ENCODE data around the gene AMOTL2.
A peak's percentile ranks its signal among the peaks of the same experiment; 100 is the strongest.

AMOTL2 gene

DNA sequence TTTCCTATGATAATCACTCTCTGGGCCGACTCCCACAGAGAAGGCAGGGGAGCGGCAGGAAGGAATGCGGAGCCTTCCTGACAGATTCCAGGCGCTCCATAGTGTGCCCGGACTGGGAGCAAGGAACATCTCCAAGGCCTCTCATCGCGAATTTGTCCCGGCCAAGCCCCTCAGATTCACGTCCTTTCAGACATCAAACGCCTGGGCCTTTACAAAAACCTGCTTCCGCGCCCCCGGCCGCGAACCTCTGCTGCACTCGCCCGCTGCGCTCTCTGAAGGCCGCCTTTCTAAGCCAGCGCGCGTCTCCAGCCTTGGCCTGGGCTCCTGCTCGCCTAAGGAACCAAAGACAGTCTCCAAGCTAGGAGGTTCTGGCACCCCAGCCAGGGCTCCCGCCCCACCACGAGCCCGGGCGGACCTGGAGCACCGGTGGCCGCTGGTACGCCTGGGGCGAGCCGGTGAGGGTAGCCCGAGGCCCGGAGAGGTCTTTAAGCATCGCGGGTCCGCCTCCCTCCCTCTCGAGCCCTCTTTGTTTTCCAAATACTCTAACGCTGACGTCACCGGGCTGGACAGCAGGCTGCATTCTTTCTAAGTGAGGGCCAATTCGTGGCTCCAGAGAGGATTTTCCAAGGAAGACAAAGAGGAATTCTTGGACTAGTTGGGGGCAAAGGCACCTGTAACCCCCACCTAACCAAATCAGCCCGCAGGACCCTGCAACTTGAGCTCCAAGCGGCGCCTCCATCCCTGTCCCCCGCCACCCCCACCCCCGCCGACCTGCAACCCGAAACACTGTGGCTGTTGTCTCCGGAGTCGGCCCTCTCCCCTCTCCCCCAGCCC is 759 bp downstream of the AMOTL2 start:
- Mint-ChIP-seq H3K27ac (no peak overlapping the region), H3K27me3 (peaks cover 84% of the 10 kb centered on the region), H3K4me1 (peaks cover 16% of the 10 kb centered on the region), H3K9me3 (no peaks in the 10 kb centered on the region), H3K4me3 (peak overlapping the region; percentile 73 to 81)
- ATAC-seq, result no peak
- DNase-seq, result no peak

DNA sequence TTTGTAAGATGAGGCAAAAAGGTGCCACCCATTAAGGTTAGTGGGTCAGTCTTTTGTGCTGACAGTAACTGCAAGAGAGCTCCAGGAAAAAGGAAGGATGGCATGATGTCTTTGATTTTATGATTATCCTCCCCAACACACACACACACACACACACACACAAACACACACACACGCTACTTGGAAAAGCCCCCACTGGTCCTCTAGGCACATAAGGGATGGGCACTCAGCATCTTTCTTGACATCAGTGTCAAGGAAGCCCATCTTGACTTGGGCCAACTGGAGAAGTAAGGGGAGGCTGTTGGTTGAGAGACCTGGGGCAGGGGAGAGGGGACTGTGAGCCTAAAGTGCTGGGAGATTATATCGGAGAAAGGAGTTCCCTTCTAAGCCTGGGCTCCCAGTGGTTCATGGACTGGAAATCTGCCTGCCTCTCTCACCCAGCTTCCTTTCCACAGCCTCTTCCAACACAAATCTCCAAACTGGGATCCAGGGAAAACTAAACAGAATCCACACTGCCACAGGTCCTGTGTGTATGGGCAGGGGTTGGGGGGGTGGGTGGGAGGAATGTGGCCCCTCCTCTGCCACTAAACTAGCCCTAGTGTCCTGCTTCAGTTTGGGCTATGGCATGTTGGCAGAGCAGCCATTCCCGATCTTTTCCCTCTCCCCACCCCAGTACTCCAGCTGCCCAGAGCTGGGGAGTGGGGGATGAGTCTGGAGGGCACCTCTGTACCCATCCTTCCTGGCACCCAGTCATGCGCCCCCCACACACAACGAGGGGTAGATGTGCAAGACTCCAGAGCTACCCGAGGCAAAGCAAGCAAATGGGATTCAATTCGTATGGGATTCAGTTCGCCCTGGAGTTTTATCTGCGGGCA is 1.6 kb downstream of the AMOTL2 start:
- Mint-ChIP-seq H3K9me3 (no peaks in the 10 kb centered on the region), H3K4me3 (no peak overlapping the region), H3K27ac (no peak overlapping the region), H3K27me3 (peaks cover 75% of the 10 kb centered on the region), H3K4me1 (peaks cover 16% of the 10 kb centered on the region)
- ATAC-seq (no peak), DNase-seq (no peak)

DNA sequence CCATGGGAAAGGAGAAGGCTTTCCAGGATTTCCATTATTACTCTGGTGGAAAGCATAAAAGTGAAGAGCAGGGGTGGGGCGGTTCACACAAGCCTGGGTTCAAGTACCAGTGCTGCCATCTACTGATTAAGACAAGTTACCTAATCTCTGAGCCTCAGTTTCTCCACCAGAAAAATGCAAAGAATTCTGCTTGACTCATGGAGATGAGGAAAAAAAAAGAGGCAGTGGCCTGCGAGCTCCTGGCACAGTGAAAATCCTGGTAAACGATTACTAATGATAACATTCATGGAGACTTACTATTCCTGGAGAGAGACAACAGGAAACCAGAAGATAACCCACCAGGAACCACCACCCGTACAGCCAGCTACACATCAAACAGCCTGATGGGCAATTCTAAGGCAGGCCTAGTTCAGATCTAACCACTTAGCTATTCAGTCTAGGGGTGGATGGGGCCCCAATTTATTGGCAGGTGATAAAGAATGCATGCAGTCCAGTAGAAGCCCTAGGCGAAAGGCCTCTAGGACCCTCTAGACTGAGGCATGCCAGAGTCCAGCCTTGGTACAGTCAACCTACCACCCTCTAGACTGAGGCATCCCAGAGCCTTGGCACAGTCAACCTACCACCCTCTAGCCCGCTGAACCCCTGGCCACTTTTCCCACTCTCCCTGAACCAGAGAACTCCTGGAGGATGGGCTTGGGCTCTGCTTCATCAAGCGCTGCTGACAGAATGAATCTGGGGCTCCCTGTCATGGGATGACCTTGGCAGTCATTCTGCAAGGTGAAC is 2.5 kb downstream of the AMOTL2 start:
- H3K27ac Mint-ChIP-seq, result no peak overlapping the region
- DNase-seq, result no peak
- H3K27me3 Mint-ChIP-seq, result peaks cover 66% of the 10 kb centered on the region
- H3K9me3 Mint-ChIP-seq, result no peaks in the 10 kb centered on the region
- peaks cover 16% of the 10 kb centered on the region for H3K4me1 Mint-ChIP-seq
- no peak for ATAC-seq
- no peak overlapping the region for H3K4me3 Mint-ChIP-seq

DNA sequence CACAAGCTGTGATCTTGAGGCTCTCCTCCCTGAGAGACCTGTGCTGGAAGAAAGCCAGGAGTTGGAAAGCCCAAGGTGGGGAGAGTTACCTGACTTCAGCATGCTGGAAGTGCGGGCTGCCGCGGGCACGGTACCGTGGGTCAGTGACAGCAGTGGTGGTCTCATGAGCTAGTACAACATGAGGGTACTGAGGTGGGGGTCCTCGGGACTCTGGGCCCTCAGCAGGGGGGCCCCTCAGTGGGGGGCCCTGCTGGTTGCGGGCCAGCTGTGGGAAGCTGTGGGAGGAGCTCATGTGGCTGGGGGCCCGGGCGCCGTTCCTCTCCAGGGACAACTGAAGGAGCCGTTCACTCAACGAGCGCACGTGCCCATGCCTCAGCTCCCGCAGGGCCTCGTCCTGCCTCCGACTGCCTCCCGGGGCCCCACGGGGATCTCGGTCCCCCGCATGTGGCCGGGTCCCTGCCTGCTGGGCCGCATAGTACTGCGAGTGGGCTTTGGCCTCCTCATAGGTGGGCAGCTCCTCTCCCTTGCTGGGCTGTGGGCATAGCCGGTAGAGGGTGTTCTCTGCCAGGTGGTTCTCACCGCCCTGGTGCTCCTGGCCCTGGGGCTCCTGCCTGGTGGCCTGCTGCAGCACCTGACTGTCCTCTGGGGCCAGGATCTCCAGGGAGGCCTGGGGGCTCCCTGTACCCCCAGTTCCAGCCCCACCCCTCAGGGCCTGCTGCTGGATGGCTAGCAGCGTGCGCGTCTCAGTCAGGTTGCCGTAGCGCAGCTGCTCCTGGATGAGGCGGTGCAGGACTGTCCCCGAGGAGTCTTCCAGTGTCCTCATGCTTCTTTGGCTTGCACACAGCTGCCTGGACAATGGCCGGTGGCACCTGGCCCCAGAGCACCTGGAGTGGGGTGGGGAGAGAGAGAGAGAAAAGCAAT is 3.4 kb downstream of the AMOTL2 start:
- no peak overlapping the region for H3K4me3 Mint-ChIP-seq
- H3K9me3 Mint-ChIP-seq, result no peaks in the 10 kb centered on the region

DNA sequence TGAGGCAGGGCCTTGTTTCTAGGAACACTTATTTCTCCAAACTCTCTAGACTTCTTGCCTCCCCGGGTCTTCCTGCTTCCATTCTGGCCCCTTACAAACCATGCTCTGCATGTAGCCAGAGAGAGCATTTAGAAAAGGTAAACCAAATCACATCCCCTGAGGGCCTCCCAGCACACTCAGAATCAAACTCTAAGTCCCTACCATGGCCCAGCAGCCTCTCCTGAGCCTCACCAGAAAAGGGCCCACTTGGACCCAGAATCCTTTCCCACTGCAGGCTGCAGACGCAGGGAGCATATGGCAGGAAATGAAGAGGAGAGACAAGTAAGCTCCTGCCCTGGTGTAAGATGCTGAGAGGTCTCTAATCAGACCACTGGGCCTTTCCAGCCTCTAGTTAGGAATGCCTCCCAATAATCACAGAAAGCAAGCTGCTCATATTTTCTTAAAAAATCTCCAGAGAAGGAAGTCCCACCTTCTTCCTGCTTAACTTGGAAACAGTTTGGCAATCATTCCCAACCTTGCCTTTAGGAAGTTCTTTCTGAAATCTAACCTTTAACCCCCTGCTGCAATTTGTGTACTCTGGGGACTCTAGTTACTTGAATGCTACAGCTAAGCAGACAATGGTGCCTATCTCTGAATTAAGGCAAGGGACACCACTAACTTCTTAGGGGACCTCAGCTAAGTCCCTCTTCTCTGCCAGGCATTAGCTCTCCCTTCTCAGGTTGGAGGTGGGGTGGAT is 4.2 kb downstream of the AMOTL2 start:
- no peak overlapping the region for H3K4me3 Mint-ChIP-seq
- peaks cover 17% of the 10 kb centered on the region for H3K4me1 Mint-ChIP-seq
- ATAC-seq (no peak), DNase-seq (no peak)
- H3K27ac Mint-ChIP-seq, result no peak overlapping the region
- H3K27me3 Mint-ChIP-seq, result peaks cover 55% of the 10 kb centered on the region
- no peaks in the 10 kb centered on the region for H3K9me3 Mint-ChIP-seq

More for the DNA sequence above, 3.4 kb downstream of the AMOTL2 start:
- Mint-ChIP-seq H3K4me1 (peaks cover 16% of the 10 kb centered on the region), H3K27me3 (peaks cover 57% of the 10 kb centered on the region), H3K27ac (no peak overlapping the region)
- ATAC-seq (no peak), DNase-seq (no peak)

DNA sequence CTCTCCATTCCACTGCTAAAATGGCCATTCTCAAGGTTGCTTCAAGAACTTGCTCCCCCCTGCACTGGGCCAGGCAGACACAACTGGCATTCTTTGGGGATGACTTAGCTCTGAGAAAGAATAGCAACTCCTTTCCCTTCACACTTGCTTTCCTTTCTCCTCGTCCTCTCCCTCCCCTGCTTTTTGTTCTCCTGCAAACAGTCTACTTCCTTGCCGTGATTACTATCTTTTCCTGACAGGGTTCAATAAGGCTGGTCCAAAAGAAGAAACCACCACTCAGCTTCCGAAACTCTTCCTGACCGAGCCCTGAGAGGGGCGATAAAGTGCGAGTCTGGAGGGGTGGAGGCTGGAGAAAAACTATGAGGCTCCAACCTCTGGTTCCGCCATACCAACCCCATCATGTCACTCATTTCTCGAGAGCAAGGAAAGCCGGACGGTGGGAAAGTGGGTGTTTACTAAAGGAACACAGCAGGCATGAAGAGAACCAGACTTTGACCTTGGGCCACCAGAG is 5.0 kb downstream of the AMOTL2 start:
- peaks cover 17% of the 10 kb centered on the region for H3K4me1 Mint-ChIP-seq
- DNase-seq, result no peak
- peaks cover 55% of the 10 kb centered on the region for H3K27me3 Mint-ChIP-seq

DNA sequence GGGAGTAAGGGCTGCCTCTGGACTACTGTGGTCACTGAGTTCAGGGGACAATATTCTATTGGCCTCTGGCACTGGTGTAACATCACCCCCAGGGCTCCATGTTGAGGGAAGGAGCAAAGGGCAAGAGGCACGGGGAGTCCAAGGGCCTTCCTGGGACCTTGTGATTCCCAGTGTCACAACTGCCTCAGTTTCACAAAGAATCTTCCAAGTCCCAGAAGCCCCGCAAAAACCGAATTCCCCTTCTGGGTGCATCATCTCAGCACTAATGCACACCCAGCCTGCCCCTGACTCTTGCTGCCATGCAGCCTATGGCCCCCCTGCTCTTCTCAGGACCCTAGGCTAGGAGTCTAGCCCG is 5.5 kb downstream of the AMOTL2 start:
- Mint-ChIP-seq H3K9me3 (no peaks in the 10 kb centered on the region), H3K4me1 (peaks cover 18% of the 10 kb centered on the region), H3K27me3 (peaks cover 54% of the 10 kb centered on the region), H3K4me3 (no peak overlapping the region), H3K27ac (no peak overlapping the region)
- no peak for ATAC-seq
- DNase-seq, result no peak

More for the DNA sequence above, 5.0 kb downstream of the AMOTL2 start:
- H3K4me3 Mint-ChIP-seq, result no peak overlapping the region
- no peak for ATAC-seq
- H3K9me3 Mint-ChIP-seq, result no peaks in the 10 kb centered on the region
- peak overlapping the region in 1 of 2 donors; percentile 60 for H3K27ac Mint-ChIP-seq

DNA sequence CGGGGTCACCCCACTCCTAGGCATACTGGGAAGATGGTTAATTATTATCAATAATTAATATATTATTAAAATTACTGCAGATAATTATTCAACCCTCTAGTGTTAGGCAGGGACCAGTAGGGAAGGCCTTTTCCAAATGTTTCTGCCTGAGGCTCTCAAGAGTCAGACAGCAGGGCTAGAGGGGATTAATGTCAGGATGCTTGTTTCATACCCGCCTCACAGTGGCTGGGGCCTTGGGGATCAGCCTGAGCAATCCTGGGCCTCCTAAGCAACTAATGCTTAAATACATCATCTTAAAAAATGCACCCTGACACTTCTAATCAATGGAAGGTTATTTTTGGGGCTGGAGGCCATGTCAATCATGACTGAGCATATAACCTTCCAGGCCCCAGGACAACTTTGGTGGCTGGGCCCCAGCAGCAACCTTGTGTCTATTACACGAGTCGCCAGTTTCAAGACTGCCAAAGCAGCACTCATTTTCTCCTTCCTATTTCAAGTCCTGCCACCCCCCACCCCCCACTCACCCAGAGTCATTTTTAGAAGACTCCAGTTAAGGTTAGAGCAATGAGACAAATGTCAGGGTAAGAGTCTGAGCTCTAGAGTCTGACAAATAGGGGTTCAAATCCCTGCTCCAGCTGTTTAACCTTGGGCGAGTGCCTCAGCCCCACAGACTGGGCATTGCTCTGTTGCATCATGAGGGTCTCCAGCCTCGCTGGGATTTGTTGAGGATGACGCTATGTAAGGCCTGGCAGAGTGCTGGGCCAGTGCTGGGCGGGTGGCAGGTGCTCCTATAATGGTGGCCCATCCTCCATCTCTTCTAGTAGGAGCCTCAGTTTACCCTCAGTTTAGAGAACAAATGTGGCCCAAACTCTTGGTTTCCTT is 6.1 kb downstream of the AMOTL2 start:
- ATAC-seq, result no peak
- Mint-ChIP-seq H3K4me1 (peaks cover 24% of the 10 kb centered on the region), H3K27ac (no peak overlapping the region), H3K27me3 (peaks cover 54% of the 10 kb centered on the region), H3K9me3 (no peaks in the 10 kb centered on the region), H3K4me3 (no peak overlapping the region)
- no peak for DNase-seq

DNA sequence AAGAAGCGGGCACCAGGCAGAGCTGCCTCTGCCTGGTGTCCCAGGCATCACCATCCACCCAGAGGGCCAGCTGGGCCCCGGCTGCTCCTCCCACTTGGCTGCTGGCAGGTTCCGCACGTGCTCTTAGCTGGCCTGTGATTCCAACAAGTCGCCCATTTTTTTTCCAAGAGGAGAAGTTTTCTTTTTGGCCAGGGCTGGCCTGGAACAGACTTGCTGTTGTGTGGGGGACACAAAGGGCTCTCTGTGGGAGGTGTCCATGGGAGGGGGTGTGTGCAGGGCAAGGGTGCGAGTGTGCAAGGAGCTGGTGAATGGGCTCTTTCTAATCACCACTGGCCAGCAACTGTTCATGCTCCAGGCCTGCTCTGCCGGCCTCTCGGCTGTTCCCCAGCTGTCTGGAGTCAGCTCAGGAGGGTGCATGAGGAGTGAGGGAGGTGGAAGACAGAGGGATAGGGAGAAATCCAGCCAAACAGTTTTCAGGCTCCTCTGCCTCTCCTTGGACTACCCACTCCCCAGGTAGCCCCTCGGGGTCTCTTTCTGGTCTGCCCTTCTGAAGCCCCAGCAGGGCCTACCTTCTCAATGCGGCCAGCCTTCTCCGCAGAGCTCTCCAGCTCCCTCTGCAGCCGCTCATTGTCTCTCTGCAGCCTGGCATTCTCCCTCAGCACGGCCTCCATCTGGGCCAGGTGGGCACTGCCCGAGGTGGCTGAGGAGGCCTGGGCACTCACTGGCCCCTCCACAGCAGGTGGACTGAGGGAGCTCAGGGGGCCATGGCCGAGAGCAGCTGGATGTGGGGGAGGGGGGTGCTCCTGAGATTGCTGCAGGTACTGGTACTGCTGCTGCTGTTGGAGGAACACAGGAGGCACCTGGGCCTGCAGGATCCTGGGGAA is 7.1 kb downstream of the AMOTL2 start:
- Mint-ChIP-seq H3K27me3 (peaks cover 47% of the 10 kb centered on the region), H3K27ac (no peak overlapping the region), H3K4me1 (peaks cover 27% of the 10 kb centered on the region), H3K4me3 (no peak overlapping the region), H3K9me3 (no peaks in the 10 kb centered on the region)
- no peak for DNase-seq
- no peak for ATAC-seq

DNA sequence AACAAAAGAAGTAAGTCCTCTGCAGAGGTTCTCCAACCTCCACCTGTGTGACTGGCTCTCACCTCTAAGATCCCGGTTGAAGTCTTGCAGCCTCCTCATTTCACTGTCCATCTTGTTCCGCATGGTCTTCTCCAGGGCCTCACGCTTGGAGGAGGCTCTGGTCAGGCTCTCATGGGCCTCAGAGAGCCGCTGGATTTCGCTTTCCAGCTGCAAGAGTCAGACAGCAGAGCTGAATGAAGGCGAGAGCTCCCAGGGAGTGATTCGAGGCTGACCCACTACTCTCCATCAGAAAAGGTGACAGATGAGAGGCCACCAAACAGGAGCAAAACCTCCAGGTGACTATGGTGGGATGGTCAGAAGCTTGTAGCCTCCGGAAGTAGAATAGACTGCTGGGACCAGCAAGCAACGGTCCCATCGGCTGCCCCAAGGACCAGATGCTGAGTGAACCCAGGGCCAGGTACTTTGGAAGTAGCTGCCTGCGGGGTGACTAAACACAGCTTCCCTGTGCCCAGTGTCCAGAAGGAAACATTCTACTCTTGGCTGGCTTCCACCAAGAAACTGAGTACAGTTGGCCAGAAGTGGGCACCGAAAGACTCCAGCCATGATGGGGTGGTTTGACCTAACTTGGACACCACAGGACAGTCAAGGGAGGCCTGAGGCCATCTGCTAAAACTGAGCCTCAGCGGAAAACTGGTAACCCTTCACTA is 7.9 kb downstream of the AMOTL2 start:
- Mint-ChIP-seq H3K9me3 (no peaks in the 10 kb centered on the region), H3K4me1 (peaks cover 27% of the 10 kb centered on the region), H3K27ac (no peak overlapping the region), H3K27me3 (peaks cover 41% of the 10 kb centered on the region), H3K4me3 (no peak overlapping the region)
- ATAC-seq (no peak), DNase-seq (no peak)

DNA sequence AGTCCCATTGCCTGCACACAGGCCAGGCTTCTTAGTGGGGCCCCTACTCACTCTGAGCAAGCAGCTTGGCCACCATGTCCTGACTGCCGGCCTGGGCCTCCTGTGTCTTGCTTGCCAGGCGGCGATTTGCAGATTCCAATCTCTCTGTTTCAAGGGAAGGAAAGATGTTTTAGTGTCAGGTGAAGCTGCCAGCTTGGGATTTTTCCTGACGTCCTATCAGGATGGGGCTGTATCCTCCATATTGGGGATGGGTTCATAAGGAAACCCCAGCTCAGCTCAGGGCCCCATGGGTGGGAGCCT is 8.5 kb downstream of the AMOTL2 start:
- Mint-ChIP-seq H3K4me1 (peaks cover 27% of the 10 kb centered on the region), H3K4me3 (no peak overlapping the region), H3K9me3 (no peaks in the 10 kb centered on the region), H3K27ac (no peak overlapping the region), H3K27me3 (peaks cover 35% of the 10 kb centered on the region)
- no peak for ATAC-seq
- no peak for DNase-seq
